OCI-LY3 (cell line): ENCODE measurements around the gene HELZ.

Experiments used
- EZH2phosphoT487 ChIP-seq: fragments of 200-600 bp; shearing (Covaris generic); IDR thresholded peaks from 2 replicates; pipeline ENCODE4 v1.6.1; 2018; ENCODE audit warnings: antibody characterized with exemption, mixed run types, low read depth
- TF ChIP-seq, protein P1 (sequence below): fragments of 200-600, 300-600 bp; sonication (generic); IDR thresholded peaks from 2 replicates; pipeline ENCODE4 v1.5.1; 2014; ENCODE audit warnings: antibody characterized with exemption, low read length, low read depth

DNA sequence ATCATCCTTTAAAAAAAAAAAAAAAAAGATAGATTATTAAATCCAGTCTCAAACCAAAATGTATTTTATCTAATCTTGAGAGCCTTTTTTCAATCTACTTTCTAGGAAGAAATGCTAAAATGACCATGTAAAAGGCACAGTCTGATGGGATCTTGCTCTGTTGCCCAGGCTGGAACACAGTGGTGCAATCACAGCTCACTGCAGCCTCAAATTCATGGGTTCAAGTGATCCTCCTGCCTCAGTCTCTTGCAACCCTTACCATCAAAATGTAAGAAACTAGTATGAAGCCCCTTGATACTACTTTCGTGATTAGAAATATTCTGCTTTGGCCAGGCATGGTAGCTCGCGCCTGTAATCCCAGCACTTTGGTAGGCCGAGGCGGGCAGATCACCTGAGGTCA is 70.8 kb downstream of the HELZ start:
- TF ChIP-seq, protein P1, sequence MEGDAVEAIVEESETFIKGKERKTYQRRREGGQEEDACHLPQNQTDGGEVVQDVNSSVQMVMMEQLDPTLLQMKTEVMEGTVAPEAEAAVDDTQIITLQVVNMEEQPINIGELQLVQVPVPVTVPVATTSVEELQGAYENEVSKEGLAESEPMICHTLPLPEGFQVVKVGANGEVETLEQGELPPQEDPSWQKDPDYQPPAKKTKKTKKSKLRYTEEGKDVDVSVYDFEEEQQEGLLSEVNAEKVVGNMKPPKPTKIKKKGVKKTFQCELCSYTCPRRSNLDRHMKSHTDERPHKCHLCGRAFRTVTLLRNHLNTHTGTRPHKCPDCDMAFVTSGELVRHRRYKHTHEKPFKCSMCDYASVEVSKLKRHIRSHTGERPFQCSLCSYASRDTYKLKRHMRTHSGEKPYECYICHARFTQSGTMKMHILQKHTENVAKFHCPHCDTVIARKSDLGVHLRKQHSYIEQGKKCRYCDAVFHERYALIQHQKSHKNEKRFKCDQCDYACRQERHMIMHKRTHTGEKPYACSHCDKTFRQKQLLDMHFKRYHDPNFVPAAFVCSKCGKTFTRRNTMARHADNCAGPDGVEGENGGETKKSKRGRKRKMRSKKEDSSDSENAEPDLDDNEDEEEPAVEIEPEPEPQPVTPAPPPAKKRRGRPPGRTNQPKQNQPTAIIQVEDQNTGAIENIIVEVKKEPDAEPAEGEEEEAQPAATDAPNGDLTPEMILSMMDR, result no peak
- TF ChIP-seq EZH2phosphoT487, result no peak
